ENCODE measurements around the gene LCE1B. TPM values are rescaled to one million over a fixed set of nuclear protein-coding genes. Genes with fewer than 3 reads are reported as not detected.

Gene LCE1B
- total and polyA plus RNA-seq, 10 of the 15 experiments (the other 5 are each of a cell fraction or from before 2014, with no cell fraction given): 0.13 to 3.3 (median 0.60) TPM; not detected in 2

GRCh38 chr1:152806576-152806975 is 5.2 kb upstream of the LCE1B start, which contains the start of gene LCE1C (continued):
- TF ChIP-seq CUX1 (IDR thresholded peaks at IDR 0.05; ENCODE audit: insufficient replicate concordance, low read depth, low read length) (no peak), SMAD1 (IDR thresholded peaks at IDR 0.05; ENCODE audit: low read depth, partially characterized antibody) (no peak), EP300 (IDR thresholded peaks at IDR 0.05; ENCODE audit: borderline replicate concordance in 1 of 2, control insufficient read depth in 1 of 2, low read depth in 2 of 2, low read length in 2 of 2) (no peak)
- TF ChIP-seq, protein P1, sequence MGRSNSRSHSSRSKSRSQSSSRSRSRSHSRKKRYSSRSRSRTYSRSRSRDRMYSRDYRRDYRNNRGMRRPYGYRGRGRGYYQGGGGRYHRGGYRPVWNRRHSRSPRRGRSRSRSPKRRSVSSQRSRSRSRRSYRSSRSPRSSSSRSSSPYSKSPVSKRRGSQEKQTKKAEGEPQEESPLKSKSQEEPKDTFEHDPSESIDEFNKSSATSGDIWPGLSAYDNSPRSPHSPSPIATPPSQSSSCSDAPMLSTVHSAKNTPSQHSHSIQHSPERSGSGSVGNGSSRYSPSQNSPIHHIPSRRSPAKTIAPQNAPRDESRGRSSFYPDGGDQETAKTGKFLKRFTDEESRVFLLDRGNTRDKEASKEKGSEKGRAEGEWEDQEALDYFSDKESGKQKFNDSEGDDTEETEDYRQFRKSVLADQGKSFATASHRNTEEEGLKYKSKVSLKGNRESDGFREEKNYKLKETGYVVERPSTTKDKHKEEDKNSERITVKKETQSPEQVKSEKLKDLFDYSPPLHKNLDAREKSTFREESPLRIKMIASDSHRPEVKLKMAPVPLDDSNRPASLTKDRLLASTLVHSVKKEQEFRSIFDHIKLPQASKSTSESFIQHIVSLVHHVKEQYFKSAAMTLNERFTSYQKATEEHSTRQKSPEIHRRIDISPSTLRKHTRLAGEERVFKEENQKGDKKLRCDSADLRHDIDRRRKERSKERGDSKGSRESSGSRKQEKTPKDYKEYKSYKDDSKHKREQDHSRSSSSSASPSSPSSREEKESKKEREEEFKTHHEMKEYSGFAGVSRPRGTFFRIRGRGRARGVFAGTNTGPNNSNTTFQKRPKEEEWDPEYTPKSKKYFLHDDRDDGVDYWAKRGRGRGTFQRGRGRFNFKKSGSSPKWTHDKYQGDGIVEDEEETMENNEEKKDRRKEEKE (IDR thresholded peaks at IDR 0.05): no peak

Measured in GM12878 (cell line).